Measurements from ENCODE around the gene TSSK6. TPM values are rescaled to one million over a fixed set of nuclear protein-coding genes. Genes with fewer than 3 reads are reported as not detected.

Gene TSSK6
- total and polyA plus RNA-seq, 2 of the 4 experiments (the other 2 are of a cell fraction), result 1.3 to 2.2 TPM

DNA sequence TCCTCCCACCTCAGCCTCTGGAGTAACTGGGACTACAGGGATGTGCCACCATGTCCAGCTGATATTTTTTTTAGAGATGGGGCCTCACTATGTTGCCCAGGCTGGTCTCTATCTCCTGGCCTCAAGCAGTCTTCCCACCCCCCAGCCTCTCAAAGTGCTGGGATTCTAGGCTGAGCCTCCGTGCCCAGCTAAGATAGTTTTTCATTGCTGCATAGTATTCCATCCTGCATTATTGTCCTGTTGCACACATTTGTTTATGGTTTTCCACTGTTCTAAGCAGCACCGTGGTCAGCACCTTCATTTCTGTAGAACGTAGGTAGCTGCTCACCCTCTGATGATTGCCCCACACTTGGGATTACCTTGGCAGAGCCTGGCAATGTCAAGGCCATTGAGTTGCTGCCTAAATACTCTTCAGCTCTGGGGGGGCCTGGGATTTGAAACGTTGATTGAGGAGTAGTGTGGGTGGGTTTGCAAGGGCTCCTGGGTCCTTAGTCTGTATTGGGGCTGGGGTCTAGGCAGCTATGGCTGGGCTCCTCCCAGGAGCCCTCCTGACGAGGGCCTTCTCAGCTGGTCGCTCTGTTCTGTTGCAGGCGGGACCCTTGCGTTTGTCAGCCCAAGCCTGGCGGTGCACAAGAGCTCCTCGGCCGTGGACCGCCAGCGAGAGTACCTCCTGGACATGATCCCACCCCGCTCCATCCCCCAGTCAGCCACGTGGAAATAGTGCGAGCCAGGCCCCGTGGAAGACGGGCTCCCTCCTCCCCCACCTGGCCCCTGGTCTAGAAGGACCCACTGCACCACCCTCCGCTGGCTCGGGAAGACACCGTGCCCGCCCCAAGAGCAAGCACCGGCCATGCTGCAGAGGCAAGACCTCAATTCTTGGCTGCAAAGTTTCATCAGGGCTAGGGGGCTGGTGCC is 10.3 kb downstream of the TSSK6 start:
- no peak overlapping the region for H2AFZ ChIP-seq (replicated peaks; ENCODE audit: low read length, poor library complexity)
- H2BK15ac ChIP-seq (ENCODE audit: low read depth, low read length), result no peak overlapping the region
- no peak overlapping the region for H3K27ac ChIP-seq (ENCODE audit: insufficient read depth, low read length)
- no peak overlapping the region for H3K14ac ChIP-seq (replicated peaks; ENCODE audit: low read depth, low read length)
- no peak overlapping the region for H2BK120ac ChIP-seq (ENCODE audit: low read depth, low read length)
- ChIA-PET CTCF (no interaction called here), POLR2A (ENCODE audit: unreplicated experiment) (no interaction called here)
- DNase-seq, result no peak
- no peak overlapping the region for H4K8ac ChIP-seq (ENCODE audit: low read depth in 2 of 2, low read length in 2 of 2)
- H2BK20ac ChIP-seq (ENCODE audit: low read depth, low read length), result no peak overlapping the region
- H3K36me3 ChIP-seq (ENCODE audit: control insufficient read depth, insufficient read depth, low read length), result peaks cover 58% of the 10 kb centered on the region
- in situ Hi-C loops (cut with MboI; ENCODE audit: low sequenced_read_pairs) (no loop called here), intact Hi-C loops (cut with micrococcal nuclease) (no loop called here), dilution Hi-C loops (cut with HindIII; ENCODE audit: low sequenced_read_pairs, unreplicated experiment) (no loop called here)
- H4K20me1 ChIP-seq (ENCODE audit: insufficient read depth, low read length), result no peaks in the 10 kb centered on the region; the same call in 1 of the 2 replicates
- no peak overlapping the region for H4K5ac ChIP-seq (ENCODE audit: low read depth, low read length)
- no peak overlapping the region for H4K91ac ChIP-seq (ENCODE audit: insufficient read depth, low read depth, low read length)
- H3K4me3 ChIP-seq (ENCODE audit: insufficient read depth, low read depth, low read length), result no peak overlapping the region
- no peak for TF ChIP-seq RFX5 (IDR thresholded peaks at IDR 0.05; ENCODE audit: low read depth, low read length)
- no peak for TF ChIP-seq MAFK (IDR thresholded peaks at IDR 0.05; ENCODE audit: low read depth, low read length)
- TF ChIP-seq, protein P1, sequence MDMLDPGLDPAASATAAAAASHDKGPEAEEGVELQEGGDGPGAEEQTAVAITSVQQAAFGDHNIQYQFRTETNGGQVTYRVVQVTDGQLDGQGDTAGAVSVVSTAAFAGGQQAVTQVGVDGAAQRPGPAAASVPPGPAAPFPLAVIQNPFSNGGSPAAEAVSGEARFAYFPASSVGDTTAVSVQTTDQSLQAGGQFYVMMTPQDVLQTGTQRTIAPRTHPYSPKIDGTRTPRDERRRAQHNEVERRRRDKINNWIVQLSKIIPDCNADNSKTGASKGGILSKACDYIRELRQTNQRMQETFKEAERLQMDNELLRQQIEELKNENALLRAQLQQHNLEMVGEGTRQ (IDR thresholded peaks at IDR 0.05; ENCODE audit: low read depth, low read length), result no peak
- no peak for TF ChIP-seq NFE2L2 (IDR thresholded peaks at IDR 0.05; ENCODE audit: low read depth, low read length)
- no peak for TF ChIP-seq BHLHE40 (IDR thresholded peaks at IDR 0.05; ENCODE audit: low read depth, low read length)
- no peaks in the 10 kb centered on the region for H3K27me3 ChIP-seq (ENCODE audit: control insufficient read depth, insufficient read depth, low read length)
- H3K4me1 ChIP-seq (ENCODE audit: control insufficient read depth, insufficient read depth, low read length), result no peaks in the 10 kb centered on the region
- no peak for ATAC-seq (ENCODE audit: low read depth)
- H2BK5ac ChIP-seq (ENCODE audit: low read depth, low read length, poor library complexity, severe bottlenecking), result no peak overlapping the region
- 93% methylated on average over 16 of the region's 23 CpGs; no CpG with 5 or more reads in 1 of the 2 experiments for WGBS, 2 experiments (ENCODE audit: extremely low coverage in 2 of 2, insufficient read length in 1 of 2)
- H3K4ac ChIP-seq (ENCODE audit: low read depth, low read length), result no peak overlapping the region
- H2AK5ac ChIP-seq (ENCODE audit: low read depth, low read length), result no peak overlapping the region
- peaks cover 0 to 3% of the 10 kb centered on the region in 2 experiments; a peak in 2 of 4 replicates for H3K79me1 ChIP-seq (ENCODE audit: low read depth in 1 of 2, low read length in 2 of 2)
- no peaks in the 10 kb centered on the region for H3K9me3 ChIP-seq (ENCODE audit: control insufficient read depth, insufficient read depth, low read length)
- no peak overlapping the region for H3K18ac ChIP-seq (ENCODE audit: low read depth, low read length)
- no TSS peak for BruUV-seq (replicated peaks)
- no peak overlapping the region for H3K4me2 ChIP-seq (ENCODE audit: low read depth, low read length)
- H3K56ac ChIP-seq (ENCODE audit: extremely low read depth, insufficient read depth, low read length), result no peak overlapping the region
- H2AK9ac ChIP-seq (replicated peaks; ENCODE audit: low read depth, low read length, poor library complexity), result no peak overlapping the region
- no peaks in the 10 kb centered on the region; the same call in 1 of the 2 replicates for H3K9me1 ChIP-seq (ENCODE audit: insufficient read depth, low read length)
- H3K9ac ChIP-seq (ENCODE audit: low read depth, low read length), result no peak overlapping the region
- H3K23ac ChIP-seq (ENCODE audit: low read depth, low read length), result no peak overlapping the region

Measured in IMR-90 (cell line).